B cell (primary cell): ENCODE results near the gene NAA80. TPM values are rescaled to one million over a fixed set of nuclear protein-coding genes. Genes with fewer than 3 reads are reported as not detected.
A peak's percentile ranks its signal among the peaks of the same experiment; 100 is the strongest.

Experiments
- ATAC-seq: fragments of 200-7000 bp; cut with Tn5 transposase; one replicate; pipeline ENCODE4 v1.10.0; 2021; ENCODE audit warnings: low read depth, mild to moderate bottlenecking, moderate number of reproducible peaks, moderate library complexity
- CTCF ChIA-PET: fragments of 350-600 bp; sonication (Branson Sonifier 250); formaldehyde crosslinking; loops from one replicate; lab custom pipeline; 2021; ENCODE audit warnings: antibody characterized with exemption, inconsistent platforms; lab: Charles Lee
- POLR2A ChIA-PET: fragments of 350-600 bp; sonication (Branson Sonifier 250); formaldehyde crosslinking; loops from one replicate; lab custom pipeline; 2021; ENCODE audit warnings: antibody characterized with exemption; lab: Charles Lee
- DNase-seq: peaks from one replicate; pipeline ENCODE4 v3.0.0; 2013
- H2AFZ ChIP-seq: 2 replicates; pipeline ENCODE4 v1.6.1; 2012; ENCODE audit warnings: mild to moderate bottlenecking, low read depth, low read length; ENCODE audit not compliant: insufficient read depth, poor library complexity, severe bottlenecking
- H3K27ac ChIP-seq, 2 donors: 1 replicate in 1 of 2; 2 replicates in 1 of 2; pipeline ENCODE4 v1.5.1; 2012 to 2013; ENCODE audit warnings: low read length in 2 of 2, mild to moderate bottlenecking in 2 of 2, moderate library complexity in 1 of 2
- H3K27me3 ChIP-seq, 4 experiments: fragments of 200-600 bp in 1 of 4; sonication (generic) in 1 of 4; replicated peaks in 1 of 4; 1 replicate in 2 of 4; 2 replicates in 2 of 4; pipeline versions ENCODE4 v1.6.1 to v1.7.0; 2013 to 2016; ENCODE audit warnings: low read length in 3 of 4, mild to moderate bottlenecking in 2 of 4, mixed read lengths in 1 of 4, moderate library complexity in 1 of 4; ENCODE audit not compliant: insufficient read depth in 4 of 4, control insufficient read depth in 3 of 4; ENCODE audit errors: control extremely low read depth in 1 of 4
- H3K36me3 ChIP-seq, 2 experiments: replicated peaks in 1 of 2; 1 replicate in 1 of 2; 2 replicates in 1 of 2; pipeline versions ENCODE4 v1.6.1 to v1.7.1; 2013; ENCODE audit warnings: low read length in 1 of 2; ENCODE audit not compliant: insufficient read depth in 2 of 2, control insufficient read depth in 1 of 2; ENCODE audit errors: control extremely low read depth in 1 of 2, extremely low read depth in 1 of 2
- H3K4me1 ChIP-seq, 2 donors: fragments of 200-600 bp in 1 of 2; sonication (generic) in 1 of 2; 1 replicate in 1 of 2; 2 replicates in 1 of 2; pipeline versions ENCODE4 v1.5.1 to v1.6.1; 2013 to 2017; ENCODE audit warnings: low read length in 2 of 2; ENCODE audit not compliant: control insufficient read depth in 2 of 2, insufficient read depth in 2 of 2
- H3K4me2 ChIP-seq: replicated peaks from 2 replicates; pipeline ENCODE3; 2012; ENCODE audit warnings: mild to moderate bottlenecking, low read depth, low read length; ENCODE audit not compliant: poor library complexity, severe bottlenecking
- H3K4me3 ChIP-seq, 5 experiments: fragments of 200-600 bp in 1 of 5; sonication (generic) in 1 of 5; 1 replicate in 3 of 5; 2 replicates in 2 of 5; pipeline versions ENCODE4 v1.5.1 to v1.7.0; 2011 to 2016; ENCODE audit warnings: low read length in 4 of 5, mild to moderate bottlenecking in 4 of 5, low read depth in 2 of 5, control low read depth in 1 of 5, moderate library complexity in 1 of 5; ENCODE audit not compliant: insufficient read depth in 1 of 5; ENCODE audit errors: control extremely low read depth in 1 of 5, extremely low read depth in 1 of 5
- H3K79me2 ChIP-seq: fragments of 200-600 bp; sonication (generic); one replicate; pipeline ENCODE4 v1.6.0; 2016; ENCODE audit warnings: low read length; ENCODE audit not compliant: control insufficient read depth, insufficient read depth
- H3K9ac ChIP-seq: fragments of 200-600 bp; sonication (generic); 2 replicates; pipeline ENCODE4 v1.6.1; 2017; ENCODE audit warnings: mild to moderate bottlenecking, low read length, moderate library complexity
- H3K9me3 ChIP-seq, 3 donors: one replicate each; pipeline versions ENCODE4 v1.6.1 to v1.7.1; 2013; ENCODE audit warnings: low read length in 2 of 3; ENCODE audit not compliant: control insufficient read depth in 2 of 3, insufficient read depth in 1 of 3; ENCODE audit errors: control extremely low read depth in 1 of 3
- H4K20me1 ChIP-seq: 2 replicates; pipeline ENCODE4 v1.6.0; 2012; ENCODE audit warnings: mild to moderate bottlenecking, low read length; ENCODE audit not compliant: insufficient read depth, control insufficient read depth, poor library complexity, severe bottlenecking
- H3K27ac Mint-ChIP-seq: one replicate; pipeline ENCODE4 v1.8.0; 2021; ENCODE audit warnings: mixed read lengths
- H3K27me3 Mint-ChIP-seq: one replicate; pipeline ENCODE4 v1.8.0; 2021; ENCODE audit warnings: mixed read lengths
- H3K4me1 Mint-ChIP-seq: one replicate; pipeline ENCODE4 v1.8.0; 2021; ENCODE audit warnings: mixed read lengths
- H3K4me3 Mint-ChIP-seq: one replicate; pipeline ENCODE4 v1.8.0; 2021; ENCODE audit warnings: mixed read lengths
- H3K9me3 Mint-ChIP-seq: one replicate; pipeline ENCODE4 v1.8.0; 2022; ENCODE audit warnings: mixed read lengths; ENCODE audit not compliant: insufficient read depth
- EZH2 ChIP-seq: IDR thresholded peaks from 2 replicates; pipeline ENCODE4 v1.6.1; 2012; ENCODE audit warnings: borderline replicate concordance, low read depth, mild to moderate bottlenecking, moderate library complexity, low read length; ENCODE audit not compliant: insufficient read depth, poor library complexity, severe bottlenecking
- WGBS: methylation state at CpG from one replicate; pipeline ENCODE4 v1.1.5; 2013; ENCODE audit warnings: missing lambda C conversion rate; ENCODE audit not compliant: insufficient coverage; 5-methylcytosine and 5-hydroxymethylcytosine counted together
- intact Hi-C: fragments of 100-400 bp; cut with micrococcal nuclease; formaldehyde crosslinking; loops from one replicate; pipeline ENCODE4 v1.10.0; 2022
- polyA plus RNA-seq: library from polyadenylated mRNA; depleted of rRNA; stranded (reverse); fragments of >200 nt; gene quantifications from 2 replicates; pipeline ENCODE4 v1.2.3, GENCODE V29; 2012
- total RNA-seq, 2 donors: library from RNA; stranded (reverse); fragments of 120-200 nt in 1 of 2; gene quantifications; 1 replicate in 1 of 2; 2 replicates in 1 of 2; pipeline versions ENCODE4 v1.2.3 to v1.2.4, GENCODE V29; 2013 to 2022
- TF ChIP-seq, protein P1 (sequence below): fragments of 200-600 bp; IDR thresholded peaks from one replicate; pipeline ENCODE4 v1.8.0; 2022; ENCODE audit warnings: antibody characterized with exemption, mild to moderate bottlenecking

Gene NAA80
- total and polyA plus RNA-seq, 2 donors (not counting 1 experiment from before 2014, with no cell fraction given): 37.8 to 49.0 TPM

- peaks cover 18% of the 10 kb centered on the region for H3K79me2 ChIP-seq
- H3K4me1 ChIP-seq: peaks cover 11 to 17% of the 10 kb centered on the region in 2 donors
- H2AFZ ChIP-seq: no peak overlapping the region
- ChIA-PET CTCF (interaction anchor here (0.6 to 1.7 kb wide), 2 partner anchors 9 to 12 kb away, joined by 4 to 5 read pairs; partner anchors contain the start of genes HYAL3 and NAA80), POLR2A (no interaction called here)
- Mint-ChIP-seq H3K4me3 (peak overlapping the region; percentile 39), H3K9me3 (no peaks in the 10 kb centered on the region), H3K27ac (no peak overlapping the region), H3K27me3 (no peaks in the 10 kb centered on the region), H3K4me1 (peaks cover 14% of the 10 kb centered on the region)
- H3K9me3 ChIP-seq: no peaks in the 10 kb centered on the region
- no peak overlapping the region for H3K27ac ChIP-seq
- 98% methylated on average over 14 of the region's 16 CpGs for WGBS
- no peak for ATAC-seq
- no peak overlapping the region for H3K4me3 ChIP-seq
- no peaks in the 10 kb centered on the region for H3K27me3 ChIP-seq
- H4K20me1 ChIP-seq: no peaks in the 10 kb centered on the region
- intact Hi-C loops: loop anchor here (10.0 kb wide), 1 partner anchor 1095 kb away; the partner anchor contains the start of gene MANF
- no peak for DNase-seq
- no peak overlapping the region for H3K4me2 ChIP-seq
- peaks cover 0 to 29% of the 10 kb centered on the region in 2 experiments for H3K36me3 ChIP-seq
- no peak overlapping the region for H3K9ac ChIP-seq
- TF ChIP-seq EZH2: no peak
- TF ChIP-seq, protein P1, sequence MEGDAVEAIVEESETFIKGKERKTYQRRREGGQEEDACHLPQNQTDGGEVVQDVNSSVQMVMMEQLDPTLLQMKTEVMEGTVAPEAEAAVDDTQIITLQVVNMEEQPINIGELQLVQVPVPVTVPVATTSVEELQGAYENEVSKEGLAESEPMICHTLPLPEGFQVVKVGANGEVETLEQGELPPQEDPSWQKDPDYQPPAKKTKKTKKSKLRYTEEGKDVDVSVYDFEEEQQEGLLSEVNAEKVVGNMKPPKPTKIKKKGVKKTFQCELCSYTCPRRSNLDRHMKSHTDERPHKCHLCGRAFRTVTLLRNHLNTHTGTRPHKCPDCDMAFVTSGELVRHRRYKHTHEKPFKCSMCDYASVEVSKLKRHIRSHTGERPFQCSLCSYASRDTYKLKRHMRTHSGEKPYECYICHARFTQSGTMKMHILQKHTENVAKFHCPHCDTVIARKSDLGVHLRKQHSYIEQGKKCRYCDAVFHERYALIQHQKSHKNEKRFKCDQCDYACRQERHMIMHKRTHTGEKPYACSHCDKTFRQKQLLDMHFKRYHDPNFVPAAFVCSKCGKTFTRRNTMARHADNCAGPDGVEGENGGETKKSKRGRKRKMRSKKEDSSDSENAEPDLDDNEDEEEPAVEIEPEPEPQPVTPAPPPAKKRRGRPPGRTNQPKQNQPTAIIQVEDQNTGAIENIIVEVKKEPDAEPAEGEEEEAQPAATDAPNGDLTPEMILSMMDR: no peak
Measured at GRCh38 chr3:50290161-50290641, 9.0 kb downstream of the NAA80 start.

DNA sequence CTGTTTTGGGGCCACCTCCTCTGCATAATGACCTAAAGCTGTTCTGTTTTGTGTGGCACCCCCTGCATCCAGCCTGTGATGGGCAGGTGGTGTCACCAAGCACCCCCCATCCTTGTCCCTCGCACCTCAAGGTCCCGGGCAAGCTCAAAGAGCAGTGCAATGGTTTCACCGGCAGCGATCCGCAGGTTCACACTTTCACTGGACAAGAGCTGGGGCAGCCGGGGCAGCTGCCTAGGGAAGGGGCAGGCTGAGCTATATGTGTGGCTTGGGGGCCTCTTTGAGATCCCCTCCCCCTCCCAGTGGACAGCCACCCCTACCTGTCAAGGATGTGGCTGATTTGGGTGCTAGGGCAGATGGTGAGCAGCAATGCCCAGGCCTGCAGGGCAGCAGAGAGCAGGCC is 10.1 kb downstream of the NAA80 start:
- CTCF ChIA-PET: interaction anchor here (1.7 kb wide), 1 partner anchor 10 kb away, joined by 5 read pairs; the partner anchor contains the start of genes HYAL3 and NAA80
- H3K4me3 ChIP-seq: no peak overlapping the region
- H3K27ac ChIP-seq: no peak overlapping the region
- Mint-ChIP-seq H3K9me3 (no peaks in the 10 kb centered on the region), H3K4me1 (peaks cover 14% of the 10 kb centered on the region), H3K27ac (no peak overlapping the region), H3K27me3 (no peaks in the 10 kb centered on the region), H3K4me3 (no peak overlapping the region)
- H3K36me3 ChIP-seq: peaks cover 0 to 29% of the 10 kb centered on the region in 2 experiments
- no peak for TF ChIP-seq EZH2
- TF ChIP-seq, protein P1: no peak
- no peak for DNase-seq
- peaks cover 11 to 17% of the 10 kb centered on the region in 2 donors for H3K4me1 ChIP-seq
- no peaks in the 10 kb centered on the region for H3K9me3 ChIP-seq
- H2AFZ ChIP-seq: no peak overlapping the region
- WGBS: 97% methylated on average over 5 of the region's 6 CpGs
- H3K9ac ChIP-seq: no peak overlapping the region
- POLR2A ChIA-PET: no interaction called here
- peaks cover 18% of the 10 kb centered on the region for H3K79me2 ChIP-seq
- ATAC-seq: no peak
- H3K4me2 ChIP-seq: no peak overlapping the region
- H3K27me3 ChIP-seq: no peaks in the 10 kb centered on the region
- no peaks in the 10 kb centered on the region for H4K20me1 ChIP-seq
- intact Hi-C loops: no loop called here
